Measurements from ENCODE around the gene OTX1. TPM values are rescaled to one million over a fixed set of nuclear protein-coding genes. Genes with fewer than 3 reads are reported as not detected.

OTX1 gene
- total RNA-seq, 1 donor from 2014 or later, result 0.31 TPM

- intact Hi-C loops (cut with micrococcal nuclease), result no loop called here
- H3K27me3 Mint-ChIP-seq (ENCODE audit: insufficient read depth), result peaks cover 2% of the 10 kb centered on the region
- H3K4me3 Mint-ChIP-seq, result no peak overlapping the region
- no peak for DNase-seq (ENCODE audit: low spot score)
- no peaks in the 10 kb centered on the region for H3K9me3 Mint-ChIP-seq
- H3K27ac Mint-ChIP-seq, result no peak overlapping the region
- H3K36me3 Mint-ChIP-seq (ENCODE audit: low read depth), result no peaks in the 10 kb centered on the region
- H3K4me1 Mint-ChIP-seq (ENCODE audit: low read depth), result no peaks in the 10 kb centered on the region
These were observed 28.4 kb downstream of the OTX1 start for GRCh38 chr2:63078852-63079606.

- intact Hi-C loops (cut with micrococcal nuclease), result no loop called here
- no peaks in the 10 kb centered on the region for H3K9me3 Mint-ChIP-seq
- H3K36me3 Mint-ChIP-seq (ENCODE audit: low read depth), result no peaks in the 10 kb centered on the region
- H3K27ac Mint-ChIP-seq, result no peak overlapping the region
- no peak for DNase-seq (ENCODE audit: low spot score)
- peaks cover 2% of the 10 kb centered on the region for H3K27me3 Mint-ChIP-seq (ENCODE audit: insufficient read depth)
- no peak overlapping the region for H3K4me3 Mint-ChIP-seq
- no peaks in the 10 kb centered on the region for H3K4me1 Mint-ChIP-seq (ENCODE audit: low read depth)
These were observed 30.8 kb downstream of the OTX1 start for GRCh38 chr2:63081404-63081803.

GRCh38 chr2:63086687-63087086, 36.1 kb downstream of the OTX1 start:
- H3K4me3 Mint-ChIP-seq, result no peak overlapping the region

GRCh38 chr2:63092401-63092800, 41.8 kb downstream of the OTX1 start:
- intact Hi-C loops (cut with micrococcal nuclease), result no loop called here
- DNase-seq (ENCODE audit: low spot score), result no peak
- Mint-ChIP-seq H3K4me3 (no peak overlapping the region), H3K27ac (no peak overlapping the region), H3K9me3 (no peaks in the 10 kb centered on the region), H3K27me3 (ENCODE audit: insufficient read depth) (peaks cover 2% of the 10 kb centered on the region), H3K4me1 (ENCODE audit: low read depth) (no peaks in the 10 kb centered on the region), H3K36me3 (ENCODE audit: low read depth) (no peaks in the 10 kb centered on the region)

More at GRCh38 chr2:63086687-63087086, 36.1 kb downstream of the OTX1 start:
- no peaks in the 10 kb centered on the region for H3K4me1 Mint-ChIP-seq (ENCODE audit: low read depth)
- no peak overlapping the region for H3K27ac Mint-ChIP-seq
- H3K36me3 Mint-ChIP-seq (ENCODE audit: low read depth), result no peaks in the 10 kb centered on the region
- H3K9me3 Mint-ChIP-seq, result no peaks in the 10 kb centered on the region
- intact Hi-C loops (cut with micrococcal nuclease), result no loop called here
- DNase-seq (ENCODE audit: low spot score), result no peak
- no peaks in the 10 kb centered on the region for H3K27me3 Mint-ChIP-seq (ENCODE audit: insufficient read depth)

GRCh38 chr2:63092857-63093256, 42.2 kb downstream of the OTX1 start:
- DNase-seq (ENCODE audit: low spot score), result no peak
- H3K9me3 Mint-ChIP-seq, result no peaks in the 10 kb centered on the region
- intact Hi-C loops (cut with micrococcal nuclease), result no loop called here
- H3K4me1 Mint-ChIP-seq (ENCODE audit: low read depth), result no peaks in the 10 kb centered on the region
- H3K36me3 Mint-ChIP-seq (ENCODE audit: low read depth), result no peaks in the 10 kb centered on the region
- H3K27me3 Mint-ChIP-seq (ENCODE audit: insufficient read depth), result peaks cover 2% of the 10 kb centered on the region
- no peak overlapping the region for H3K4me3 Mint-ChIP-seq
- H3K27ac Mint-ChIP-seq, result no peak overlapping the region

- H3K27me3 Mint-ChIP-seq (ENCODE audit: insufficient read depth), result peaks cover 2% of the 10 kb centered on the region
- DNase-seq (ENCODE audit: low spot score), result no peak
- no peaks in the 10 kb centered on the region for H3K9me3 Mint-ChIP-seq
- intact Hi-C loops (cut with micrococcal nuclease), result no loop called here
- H3K4me1 Mint-ChIP-seq (ENCODE audit: low read depth), result no peaks in the 10 kb centered on the region
- no peaks in the 10 kb centered on the region for H3K36me3 Mint-ChIP-seq (ENCODE audit: low read depth)
- H3K4me3 Mint-ChIP-seq, result no peak overlapping the region
- H3K27ac Mint-ChIP-seq, result no peak overlapping the region
These were observed 42.9 kb downstream of the OTX1 start for GRCh38 chr2:63093502-63093901.

GRCh38 chr2:63096491-63096890, 45.9 kb downstream of the OTX1 start:
- intact Hi-C loops (cut with micrococcal nuclease), result no loop called here
- H3K36me3 Mint-ChIP-seq (ENCODE audit: low read depth), result no peaks in the 10 kb centered on the region
- no peak overlapping the region for H3K27ac Mint-ChIP-seq
- H3K4me1 Mint-ChIP-seq (ENCODE audit: low read depth), result no peaks in the 10 kb centered on the region
- H3K9me3 Mint-ChIP-seq, result no peaks in the 10 kb centered on the region
- DNase-seq (ENCODE audit: low spot score), result no peak
- H3K4me3 Mint-ChIP-seq, result no peak overlapping the region
- H3K27me3 Mint-ChIP-seq (ENCODE audit: insufficient read depth), result peaks cover 2% of the 10 kb centered on the region

GRCh38 chr2:63099032-63099431, 48.4 kb downstream of the OTX1 start:
- Mint-ChIP-seq H3K27ac (no peak overlapping the region), H3K27me3 (ENCODE audit: insufficient read depth) (no peaks in the 10 kb centered on the region), H3K9me3 (no peaks in the 10 kb centered on the region), H3K36me3 (ENCODE audit: low read depth) (no peaks in the 10 kb centered on the region), H3K4me1 (ENCODE audit: low read depth) (no peaks in the 10 kb centered on the region), H3K4me3 (no peak overlapping the region)
- no peak for DNase-seq (ENCODE audit: low spot score)
- intact Hi-C loops (cut with micrococcal nuclease), result no loop called here

- no peak overlapping the region for H3K4me3 Mint-ChIP-seq
- H3K9me3 Mint-ChIP-seq, result peaks cover 20% of the 10 kb centered on the region
- no peaks in the 10 kb centered on the region for H3K4me1 Mint-ChIP-seq (ENCODE audit: low read depth)
- no peaks in the 10 kb centered on the region for H3K27me3 Mint-ChIP-seq (ENCODE audit: insufficient read depth)
- H3K36me3 Mint-ChIP-seq (ENCODE audit: low read depth), result no peaks in the 10 kb centered on the region
- no peak overlapping the region for H3K27ac Mint-ChIP-seq
- DNase-seq (ENCODE audit: low spot score), result no peak
- intact Hi-C loops (cut with micrococcal nuclease), result no loop called here
These were observed 51.3 kb downstream of the OTX1 start for GRCh38 chr2:63101954-63102353.

GRCh38 chr2:63104482-63104881, 53.9 kb downstream of the OTX1 start:
- intact Hi-C loops (cut with micrococcal nuclease), result no loop called here
- peaks cover 20% of the 10 kb centered on the region for H3K9me3 Mint-ChIP-seq
- H3K36me3 Mint-ChIP-seq (ENCODE audit: low read depth), result no peaks in the 10 kb centered on the region
- H3K27ac Mint-ChIP-seq, result no peak overlapping the region
- no peak overlapping the region for H3K4me3 Mint-ChIP-seq
- no peaks in the 10 kb centered on the region for H3K27me3 Mint-ChIP-seq (ENCODE audit: insufficient read depth)
- no peaks in the 10 kb centered on the region for H3K4me1 Mint-ChIP-seq (ENCODE audit: low read depth)
- no peak for DNase-seq (ENCODE audit: low spot score)
